Measurements from ENCODE around the gene TRDN. TPM values are rescaled to one million over a fixed set of nuclear protein-coding genes. Genes with fewer than 3 reads are reported as not detected.
"Not testable (repeated sequence)": the region's sequence is repeated elsewhere in the genome, so short reads cannot be mapped to it uniquely, and the experiment has no call there.

TRDN gene
- total RNA-seq, 1 donor from 2014 or later = not detected

DNA sequence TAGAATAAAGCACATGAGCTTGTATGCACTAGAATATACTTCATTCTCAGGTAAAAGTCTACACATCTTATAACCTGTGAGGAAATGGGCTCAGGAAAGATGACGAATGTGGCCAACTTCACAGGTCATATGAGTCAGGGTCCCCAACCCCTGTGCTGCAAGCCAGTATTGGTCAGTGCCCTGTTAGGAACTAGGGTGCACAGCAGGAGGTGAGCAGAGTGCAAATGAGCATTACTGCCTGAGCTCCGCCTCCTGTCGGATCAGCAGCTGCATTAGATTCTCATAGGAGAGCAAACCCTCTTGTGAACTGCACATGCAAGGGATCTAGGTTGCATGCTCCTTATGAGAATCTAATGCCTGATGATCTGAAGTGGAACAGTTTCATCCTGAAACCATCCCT, 182.3 kb downstream of the TRDN start:
- ATAC-seq = no peak
- intact Hi-C loops (cut with DNase I) = no loop called here

DNA sequence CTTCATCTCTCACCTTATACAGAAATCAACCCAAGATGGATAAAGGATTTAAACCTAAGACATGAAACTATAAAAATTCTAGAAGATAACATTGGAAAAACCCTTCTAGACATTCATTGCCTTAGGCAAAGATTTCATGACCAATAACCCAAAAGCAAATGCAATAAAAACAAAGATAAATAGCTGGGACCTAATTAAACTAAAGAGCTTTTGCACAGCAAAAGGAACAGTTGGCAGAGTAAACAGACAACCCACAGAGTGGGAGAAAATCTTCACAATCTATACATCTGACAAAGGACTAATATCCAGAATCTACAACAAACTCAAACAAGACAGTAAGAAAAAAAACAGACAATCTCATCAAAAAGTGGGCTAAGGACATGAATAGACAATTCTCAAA, 183.7 kb downstream of the TRDN start:
- H3K36me3 ChIP-seq; DNase-seq; ATAC-seq; H3K27me3 ChIP-seq (ENCODE audit: low read depth); intact Hi-C loops (cut with DNase I); H3K4me3 ChIP-seq; H3K27ac ChIP-seq; H3K4me1 ChIP-seq; H3K9me3 ChIP-seq: not testable (repeated sequence)

More for the DNA sequence above, 182.3 kb downstream of the TRDN start:
- Histone ChIP-seq H3K27ac (no peak overlapping the region), H3K4me1 (no peaks in the 10 kb centered on the region), H3K9me3 (no peaks in the 10 kb centered on the region), H3K27me3 (ENCODE audit: low read depth) (no peaks in the 10 kb centered on the region), H3K36me3 (no peaks in the 10 kb centered on the region), H3K4me3 (no peak overlapping the region)
- TF ChIP-seq, protein P1, sequence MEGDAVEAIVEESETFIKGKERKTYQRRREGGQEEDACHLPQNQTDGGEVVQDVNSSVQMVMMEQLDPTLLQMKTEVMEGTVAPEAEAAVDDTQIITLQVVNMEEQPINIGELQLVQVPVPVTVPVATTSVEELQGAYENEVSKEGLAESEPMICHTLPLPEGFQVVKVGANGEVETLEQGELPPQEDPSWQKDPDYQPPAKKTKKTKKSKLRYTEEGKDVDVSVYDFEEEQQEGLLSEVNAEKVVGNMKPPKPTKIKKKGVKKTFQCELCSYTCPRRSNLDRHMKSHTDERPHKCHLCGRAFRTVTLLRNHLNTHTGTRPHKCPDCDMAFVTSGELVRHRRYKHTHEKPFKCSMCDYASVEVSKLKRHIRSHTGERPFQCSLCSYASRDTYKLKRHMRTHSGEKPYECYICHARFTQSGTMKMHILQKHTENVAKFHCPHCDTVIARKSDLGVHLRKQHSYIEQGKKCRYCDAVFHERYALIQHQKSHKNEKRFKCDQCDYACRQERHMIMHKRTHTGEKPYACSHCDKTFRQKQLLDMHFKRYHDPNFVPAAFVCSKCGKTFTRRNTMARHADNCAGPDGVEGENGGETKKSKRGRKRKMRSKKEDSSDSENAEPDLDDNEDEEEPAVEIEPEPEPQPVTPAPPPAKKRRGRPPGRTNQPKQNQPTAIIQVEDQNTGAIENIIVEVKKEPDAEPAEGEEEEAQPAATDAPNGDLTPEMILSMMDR (IDR thresholded peaks at IDR 0.05) = no peak
- no peak for DNase-seq

DNA sequence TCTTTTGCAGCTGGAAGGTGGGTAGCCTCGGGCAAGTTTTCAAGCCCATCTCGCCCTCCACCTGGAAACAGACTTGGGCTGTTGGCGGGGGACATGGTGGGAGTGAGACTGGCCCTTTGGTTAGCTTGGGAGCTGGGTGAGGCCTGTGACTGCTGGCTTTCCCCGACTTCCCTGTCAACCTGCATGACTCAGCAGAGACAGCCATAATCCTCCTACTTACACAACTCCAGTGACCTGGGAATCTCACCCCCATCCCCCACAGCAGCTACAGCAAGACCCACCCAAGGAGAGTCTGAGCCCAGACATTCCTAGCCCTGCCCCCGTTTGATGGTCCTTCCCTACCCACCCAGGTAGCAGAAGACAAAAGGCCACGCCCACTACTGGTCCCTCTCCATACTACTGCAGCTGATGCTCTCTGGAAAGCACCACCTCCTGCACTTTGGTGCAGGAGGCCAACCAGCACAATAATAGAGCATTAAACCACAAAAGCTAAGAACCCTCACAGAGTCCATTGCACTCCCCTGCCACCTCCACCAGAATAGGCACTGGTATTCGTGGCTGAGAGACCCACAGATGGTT, 188.4 kb downstream of the TRDN start:
- intact Hi-C loops (cut with DNase I) = no loop called here
- Histone ChIP-seq H3K27me3 (ENCODE audit: low read depth) (no peaks in the 10 kb centered on the region), H3K27ac (no peak overlapping the region), H3K4me3 (no peak overlapping the region), H3K4me1 (no peaks in the 10 kb centered on the region), H3K9me3 (no peaks in the 10 kb centered on the region), H3K36me3 (no peaks in the 10 kb centered on the region)
- no peak for ATAC-seq
- DNase-seq = no peak
- TF ChIP-seq, protein P1 (IDR thresholded peaks at IDR 0.05) = no peak

DNA sequence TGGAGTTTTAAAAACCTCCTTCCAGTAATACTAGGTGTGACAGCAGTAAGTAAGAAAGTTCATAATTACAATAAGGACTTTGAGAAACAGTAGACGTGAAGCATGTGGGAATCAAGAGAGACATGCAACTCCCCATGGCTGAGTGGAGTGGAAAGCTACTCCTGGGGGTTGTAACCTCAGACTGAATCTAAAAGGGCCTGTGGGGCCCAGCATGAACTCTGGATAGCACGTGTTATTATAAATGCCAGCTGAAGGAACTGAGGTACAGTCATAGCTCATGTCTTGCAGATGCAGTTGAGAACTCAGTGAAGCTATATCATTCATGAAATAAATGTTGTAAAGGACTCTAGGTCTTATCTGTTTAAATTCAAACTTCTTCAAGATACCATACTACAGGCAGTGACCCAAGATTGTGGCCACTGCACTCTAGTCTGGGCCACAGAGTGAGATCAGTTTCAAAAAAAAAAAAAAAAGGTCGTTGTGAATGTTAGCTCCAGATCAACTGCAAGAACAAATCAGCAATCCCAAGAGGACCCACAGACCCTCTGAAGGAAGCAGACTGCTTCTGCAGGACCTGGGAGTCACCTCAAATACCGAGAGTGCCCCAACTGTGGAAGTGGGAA, 189.3 kb downstream of the TRDN start:
- H3K9me3 ChIP-seq = no peaks in the 10 kb centered on the region
- TF ChIP-seq, protein P1 (IDR thresholded peaks at IDR 0.05) = no peak
- intact Hi-C loops (cut with DNase I) = no loop called here

DNA sequence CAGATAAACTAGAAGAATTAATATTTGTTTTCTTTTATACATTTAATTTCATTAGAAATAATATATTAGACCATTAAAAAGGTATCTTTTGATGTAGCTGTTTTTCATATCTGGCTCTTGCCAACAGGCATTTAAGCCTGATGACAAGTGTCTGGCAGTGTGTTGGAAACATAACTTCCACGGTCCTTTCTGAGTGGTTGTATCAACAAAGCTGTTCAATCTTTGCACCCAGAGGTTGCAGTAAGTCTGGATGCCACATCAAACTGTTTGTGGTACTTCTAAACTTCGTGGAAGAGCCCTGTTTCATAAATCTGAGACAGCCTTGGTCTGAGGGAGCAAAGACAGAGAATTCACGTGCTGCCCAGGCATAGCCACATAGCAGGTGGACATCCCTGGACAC, 197.4 kb downstream of the TRDN start:
- no peaks in the 10 kb centered on the region for H3K9me3 ChIP-seq
- DNase-seq = no peak
- H3K4me3 ChIP-seq = no peak overlapping the region
- H3K27me3 ChIP-seq (ENCODE audit: low read depth) = no peaks in the 10 kb centered on the region
- TF ChIP-seq, protein P1 (IDR thresholded peaks at IDR 0.05) = no peak
- no peaks in the 10 kb centered on the region for H3K36me3 ChIP-seq
- no peak overlapping the region for H3K27ac ChIP-seq
- H3K4me1 ChIP-seq = no peaks in the 10 kb centered on the region
- no peak for ATAC-seq
- intact Hi-C loops (cut with DNase I) = no loop called here

More for the DNA sequence above, 189.3 kb downstream of the TRDN start:
- Histone ChIP-seq H3K27me3 (ENCODE audit: low read depth) (no peaks in the 10 kb centered on the region), H3K4me3 (no peak overlapping the region), H3K4me1 (no peaks in the 10 kb centered on the region), H3K27ac (no peak overlapping the region), H3K36me3 (no peaks in the 10 kb centered on the region)
- ATAC-seq (no peak), DNase-seq (no peak)

DNA sequence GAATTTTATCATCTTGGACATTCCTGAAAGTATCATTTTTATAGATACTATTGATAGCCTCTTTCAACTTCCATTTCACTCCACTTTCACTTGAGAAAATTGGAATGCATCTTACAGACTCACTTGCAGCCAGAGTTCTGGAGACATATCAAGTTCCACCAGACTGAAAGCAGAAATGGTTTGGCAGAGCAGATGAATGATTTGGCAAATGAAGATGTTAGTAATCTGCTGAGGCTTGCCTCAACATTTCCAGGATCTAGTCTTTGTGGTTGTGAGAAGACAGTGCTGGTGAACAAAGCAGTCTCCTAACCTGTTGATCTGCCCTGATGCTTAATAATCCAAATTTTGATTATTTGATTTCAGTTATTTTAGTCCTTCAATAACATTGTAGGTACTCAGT, 202.6 kb downstream of the TRDN start:
- Histone ChIP-seq H3K4me1 (no peaks in the 10 kb centered on the region), H3K36me3 (no peaks in the 10 kb centered on the region), H3K27me3 (ENCODE audit: low read depth) (no peaks in the 10 kb centered on the region), H3K9me3 (no peaks in the 10 kb centered on the region), H3K4me3 (no peak overlapping the region), H3K27ac (no peak overlapping the region)
- no peak for DNase-seq
- no peak for ATAC-seq
- intact Hi-C loops (cut with DNase I) = no loop called here
- TF ChIP-seq, protein P1 (IDR thresholded peaks at IDR 0.05) = no peak
